ENCODE results near the gene TPX2.
"Not testable (repeated sequence)": the region's sequence is repeated elsewhere in the genome, so short reads cannot be mapped to it uniquely, and the experiment has no call there.

The TPX2 gene

DNA sequence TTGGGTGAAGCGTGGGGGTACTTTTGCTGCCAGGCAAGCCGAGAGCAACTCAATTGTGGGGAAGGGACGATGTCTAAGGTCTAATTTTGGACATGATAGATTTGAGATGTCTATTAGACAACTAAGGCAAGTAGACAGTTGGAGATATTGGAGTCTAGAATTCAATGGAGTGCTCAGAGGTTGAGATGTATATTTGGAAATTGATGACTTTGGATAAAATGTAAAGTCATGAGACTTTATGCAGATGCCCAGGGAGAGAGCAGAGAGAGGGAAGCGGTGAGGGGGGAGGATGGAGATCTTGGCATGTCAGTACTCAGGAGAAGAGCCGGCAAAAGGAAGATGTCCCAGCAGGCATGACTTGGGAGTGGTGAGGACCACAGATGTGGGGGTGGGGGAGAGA lies 87.0 kb downstream of the TPX2 start:
- TF ChIP-seq, protein P1, sequence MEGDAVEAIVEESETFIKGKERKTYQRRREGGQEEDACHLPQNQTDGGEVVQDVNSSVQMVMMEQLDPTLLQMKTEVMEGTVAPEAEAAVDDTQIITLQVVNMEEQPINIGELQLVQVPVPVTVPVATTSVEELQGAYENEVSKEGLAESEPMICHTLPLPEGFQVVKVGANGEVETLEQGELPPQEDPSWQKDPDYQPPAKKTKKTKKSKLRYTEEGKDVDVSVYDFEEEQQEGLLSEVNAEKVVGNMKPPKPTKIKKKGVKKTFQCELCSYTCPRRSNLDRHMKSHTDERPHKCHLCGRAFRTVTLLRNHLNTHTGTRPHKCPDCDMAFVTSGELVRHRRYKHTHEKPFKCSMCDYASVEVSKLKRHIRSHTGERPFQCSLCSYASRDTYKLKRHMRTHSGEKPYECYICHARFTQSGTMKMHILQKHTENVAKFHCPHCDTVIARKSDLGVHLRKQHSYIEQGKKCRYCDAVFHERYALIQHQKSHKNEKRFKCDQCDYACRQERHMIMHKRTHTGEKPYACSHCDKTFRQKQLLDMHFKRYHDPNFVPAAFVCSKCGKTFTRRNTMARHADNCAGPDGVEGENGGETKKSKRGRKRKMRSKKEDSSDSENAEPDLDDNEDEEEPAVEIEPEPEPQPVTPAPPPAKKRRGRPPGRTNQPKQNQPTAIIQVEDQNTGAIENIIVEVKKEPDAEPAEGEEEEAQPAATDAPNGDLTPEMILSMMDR (IDR thresholded peaks at IDR 0.05; ENCODE audit: low read depth, low read length) = no peak
- no peak overlapping the region for H3K4me3 ChIP-seq (ENCODE audit: low read depth, low read length)

DNA sequence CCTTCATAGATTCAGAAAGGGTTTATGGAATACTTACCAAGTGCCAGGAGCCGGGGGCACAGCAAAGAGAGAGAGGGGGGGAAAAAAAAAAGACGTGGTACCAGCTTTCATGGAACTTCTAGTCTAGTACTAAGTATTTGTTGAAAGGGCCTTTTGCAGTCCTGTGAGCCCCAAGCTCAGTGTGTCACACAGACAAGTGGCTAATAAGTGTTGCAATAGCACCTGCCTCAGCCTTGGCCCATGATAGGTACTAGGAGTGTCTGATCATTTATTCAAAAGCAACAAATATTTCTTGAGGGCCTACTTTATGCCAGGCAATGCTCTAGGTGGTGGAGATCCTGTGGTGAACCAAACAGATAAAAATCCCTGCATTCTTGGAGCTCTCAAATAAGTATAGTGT lies 88.0 kb downstream of the TPX2 start:
- no peak overlapping the region for H3K4me3 ChIP-seq (ENCODE audit: low read depth, low read length)
- TF ChIP-seq, protein P1 (IDR thresholded peaks at IDR 0.05; ENCODE audit: low read depth, low read length) = no peak

DNA sequence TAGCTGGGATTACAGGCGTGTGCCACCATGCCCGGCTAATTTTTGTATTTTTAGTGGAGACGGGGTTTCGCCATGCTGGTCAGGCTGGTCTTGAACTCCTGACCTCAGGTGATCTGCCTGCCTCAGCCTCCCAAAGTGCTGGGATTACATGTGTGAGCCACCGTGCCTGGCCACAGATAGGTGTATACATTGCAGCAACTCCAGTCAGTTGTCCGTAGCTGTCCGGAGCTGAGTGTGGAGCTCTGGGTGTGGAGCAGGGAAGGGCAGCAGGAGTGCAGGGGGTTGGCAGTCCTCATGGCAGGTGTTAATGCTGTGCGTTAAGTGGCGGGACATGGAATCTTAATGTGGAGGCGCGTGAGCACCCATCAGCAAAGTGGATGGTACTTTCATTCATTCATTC lies 88.9 kb downstream of the TPX2 start:
- not testable (repeated sequence) for H3K4me3 ChIP-seq (ENCODE audit: low read depth, low read length)

DNA sequence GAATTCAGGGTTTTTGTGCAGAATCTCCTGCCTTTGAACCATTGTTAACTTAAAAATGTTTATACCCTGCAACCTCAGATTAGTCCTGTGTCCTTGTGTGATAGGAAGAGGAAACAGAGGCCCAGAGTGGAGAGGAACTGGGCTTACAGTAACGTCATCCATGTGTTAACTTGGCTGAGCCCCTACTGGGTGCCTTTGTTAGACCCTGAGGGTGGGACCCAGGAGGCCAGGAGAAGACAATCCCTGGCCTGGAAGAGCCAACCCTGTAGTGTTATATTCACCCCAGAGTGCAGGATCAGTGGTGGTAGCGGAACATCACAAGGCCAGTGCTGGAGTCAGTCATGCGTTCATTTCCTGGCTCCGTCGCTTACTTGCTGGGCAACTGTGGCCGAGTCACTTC lies 90.6 kb downstream of the TPX2 start:
- TF ChIP-seq, protein P1 (IDR thresholded peaks at IDR 0.05; ENCODE audit: low read depth, low read length) = no peak
- H3K4me3 ChIP-seq (ENCODE audit: low read depth, low read length) = no peak overlapping the region

DNA sequence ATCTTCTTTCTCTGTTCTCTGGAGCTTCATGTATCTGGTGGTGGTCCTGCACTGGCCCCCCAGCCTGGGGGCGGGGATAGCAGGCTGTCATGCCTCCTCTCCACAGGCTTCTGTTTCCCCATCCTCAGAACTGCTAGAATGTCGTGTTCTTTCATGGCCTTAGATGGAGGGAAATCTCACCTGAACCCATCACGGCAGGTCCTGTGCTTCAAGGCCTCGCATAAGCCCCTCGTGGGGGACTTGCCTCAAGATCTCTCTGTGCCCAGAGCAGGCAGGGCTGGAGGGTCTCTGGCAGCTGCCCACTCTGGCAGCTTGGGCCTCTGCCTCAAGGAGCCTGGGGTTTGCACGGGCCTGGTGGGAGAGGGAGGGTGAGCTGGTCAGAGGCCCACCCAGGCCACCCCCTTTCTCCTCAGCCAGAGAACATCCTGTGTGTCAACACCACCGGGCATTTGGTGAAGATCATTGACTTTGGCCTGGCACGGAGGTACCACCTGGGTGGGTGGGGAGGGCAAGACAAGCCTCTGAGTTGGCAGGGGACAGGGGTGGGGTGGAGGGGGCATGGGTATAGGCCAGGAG lies 91.4 kb downstream of the TPX2 start:
- TF ChIP-seq, protein P1 (IDR thresholded peaks at IDR 0.05; ENCODE audit: low read depth, low read length) = no peak
- H3K4me3 ChIP-seq (ENCODE audit: low read depth, low read length) = no peak overlapping the region

DNA sequence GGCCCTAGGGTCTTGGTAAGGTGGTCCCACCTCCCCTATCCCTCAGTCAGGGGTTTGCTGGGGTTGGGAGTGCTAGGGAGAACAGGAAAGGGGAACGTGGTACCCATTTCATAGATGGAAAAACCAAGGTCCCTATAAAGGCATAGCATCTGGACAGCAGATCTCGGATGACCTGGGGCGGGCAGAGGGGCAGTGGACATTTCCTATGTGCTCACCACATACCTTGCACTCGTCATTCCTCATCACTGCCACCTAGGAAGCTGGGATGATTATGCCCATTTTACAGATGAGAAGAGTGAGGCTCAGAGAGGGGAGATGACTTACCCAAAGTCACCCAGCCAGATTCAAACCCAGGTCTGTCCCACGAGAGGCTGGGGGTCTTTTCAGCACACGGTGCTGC lies 92.1 kb downstream of the TPX2 start:
- TF ChIP-seq, protein P1 (IDR thresholded peaks at IDR 0.05; ENCODE audit: low read depth, low read length) = no peak

DNA sequence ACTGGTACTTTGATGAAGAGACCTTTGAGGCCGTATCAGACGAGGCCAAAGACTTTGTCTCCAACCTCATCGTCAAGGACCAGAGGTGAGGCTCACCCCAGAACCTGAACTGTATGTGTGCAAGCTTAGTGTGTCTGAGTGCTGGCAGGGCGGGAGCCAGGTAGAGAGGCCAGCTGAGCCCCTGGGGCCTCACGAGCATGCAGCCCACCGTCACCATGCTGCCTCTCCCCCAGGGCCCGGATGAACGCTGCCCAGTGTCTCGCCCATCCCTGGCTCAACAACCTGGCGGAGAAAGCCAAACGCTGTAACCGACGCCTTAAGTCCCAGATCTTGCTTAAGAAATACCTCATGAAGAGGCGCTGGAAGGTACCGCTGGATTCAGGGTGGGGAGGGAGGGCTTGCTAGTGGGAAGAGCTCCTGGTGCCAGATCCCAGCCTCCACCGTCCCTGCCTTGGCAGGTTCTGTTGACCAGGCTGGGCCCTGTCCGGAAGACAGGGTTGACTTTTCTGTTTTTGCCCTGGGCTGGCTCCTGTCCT lies 92.7 kb downstream of the TPX2 start:
- TF ChIP-seq, protein P1 (IDR thresholded peaks at IDR 0.05; ENCODE audit: low read depth, low read length) = no peak

More for the DNA sequence above, 92.1 kb downstream of the TPX2 start:
- H3K4me3 ChIP-seq (ENCODE audit: low read depth, low read length) = no peak overlapping the region

More for the DNA sequence above, 92.7 kb downstream of the TPX2 start:
- H3K4me3 ChIP-seq (ENCODE audit: low read depth, low read length) = no peak overlapping the region
